Measurements from ENCODE around the gene SULT1A2.
"Not testable (repeated sequence)": the region's sequence is repeated elsewhere in the genome, so short reads cannot be mapped to it uniquely, and the experiment has no call there.

The SULT1A2 gene

DNA sequence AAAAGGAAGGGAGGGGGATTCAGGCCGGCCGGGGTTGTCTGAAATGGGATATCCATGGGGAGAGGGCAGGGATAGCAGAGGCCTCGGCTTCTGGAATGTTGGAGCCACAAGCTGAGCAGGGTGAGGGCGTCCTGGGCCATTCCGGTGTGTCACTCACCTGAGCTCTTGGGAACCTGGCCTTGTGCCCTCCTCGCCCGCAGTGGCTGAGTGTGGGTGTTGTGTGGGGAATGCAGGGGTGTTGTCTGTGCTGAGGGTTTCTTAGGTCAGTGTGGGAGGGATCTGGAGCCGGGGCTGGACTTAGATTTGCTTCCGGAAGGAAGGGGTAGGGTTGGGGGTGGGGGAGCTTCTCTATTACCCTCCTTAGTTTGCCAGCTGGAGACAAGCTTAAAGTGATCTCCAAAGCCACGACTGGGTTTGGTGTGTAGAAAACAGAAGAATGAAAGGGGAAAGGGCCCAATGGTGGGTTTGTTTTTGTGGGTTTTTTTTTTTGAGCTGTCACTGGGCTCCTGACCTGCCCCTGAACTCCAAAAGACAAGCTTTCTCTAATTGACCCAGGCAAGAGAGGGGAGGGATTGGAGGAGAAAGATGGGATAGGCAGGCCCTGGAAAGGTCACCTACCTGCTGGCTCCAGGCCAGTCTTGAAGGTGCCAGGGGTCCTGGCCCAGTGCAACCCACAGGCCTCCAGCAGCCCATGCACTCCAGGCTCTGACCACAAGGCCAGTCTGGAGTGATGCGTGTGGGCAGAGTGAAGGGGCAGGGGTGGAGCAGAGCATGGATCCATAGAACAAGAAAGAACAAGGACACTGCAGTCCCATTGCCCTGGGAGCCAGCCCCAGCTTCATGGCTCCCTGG is at the start of gene SULT1A2:
Gene SULT1A2 (minus strand): TSS at position 211 of the 852 bp plus-strand sequence. CDS start 1,120 bp downstream, outside the sequence.
- H3K4me3 ChIP-seq (ENCODE audit: low read length), result no peak within 1 kb of the TSS
- H3K27ac ChIP-seq (ENCODE audit: low read length), result no peak within 1 kb of the TSS
- no peaks in the 10 kb centered on the region for H3K27me3 ChIP-seq (ENCODE audit: control insufficient read depth, insufficient read depth, low read length)
- DNase-seq (ENCODE audit: low read depth, low spot score), result no peak
- H3K36me3 ChIP-seq (ENCODE audit: control insufficient read depth, insufficient read depth, low read length), result no peaks in the 10 kb centered on the region
- no peaks in the 10 kb centered on the region for H3K9me3 ChIP-seq (ENCODE audit: control insufficient read depth, insufficient read depth, low read length)
- peaks cover 5% of the 10 kb centered on the region; the same call in 1 of the 2 replicates for H3K4me1 ChIP-seq (ENCODE audit: control insufficient read depth, insufficient read depth, low read length)
- no CpG with 5 or more reads among the region's 11 CpGs for WGBS (ENCODE audit: insufficient coverage, insufficient read length)

DNA sequence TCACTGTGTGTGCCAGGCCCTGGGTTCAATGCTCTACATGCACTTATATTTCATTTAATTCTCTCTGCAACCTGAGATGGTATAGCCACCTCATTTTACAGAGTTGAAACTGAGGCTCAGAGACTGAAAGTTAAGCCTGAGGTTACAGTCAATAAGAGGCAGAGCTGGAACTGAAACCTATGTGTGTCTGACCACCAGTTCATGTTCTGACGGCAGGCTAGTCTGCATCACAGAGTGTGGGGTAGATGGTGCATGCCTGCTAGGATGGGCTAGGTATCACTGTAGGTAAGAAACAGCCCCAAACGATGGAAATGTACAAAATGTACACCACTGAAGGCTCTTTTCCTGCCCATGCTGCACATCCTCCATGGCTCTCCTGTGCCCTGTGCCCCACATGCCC is 43.1 kb upstream of the SULT1A2 start:
- not testable (repeated sequence) for H3K9me3 ChIP-seq (ENCODE audit: control insufficient read depth, insufficient read depth, low read length)

DNA sequence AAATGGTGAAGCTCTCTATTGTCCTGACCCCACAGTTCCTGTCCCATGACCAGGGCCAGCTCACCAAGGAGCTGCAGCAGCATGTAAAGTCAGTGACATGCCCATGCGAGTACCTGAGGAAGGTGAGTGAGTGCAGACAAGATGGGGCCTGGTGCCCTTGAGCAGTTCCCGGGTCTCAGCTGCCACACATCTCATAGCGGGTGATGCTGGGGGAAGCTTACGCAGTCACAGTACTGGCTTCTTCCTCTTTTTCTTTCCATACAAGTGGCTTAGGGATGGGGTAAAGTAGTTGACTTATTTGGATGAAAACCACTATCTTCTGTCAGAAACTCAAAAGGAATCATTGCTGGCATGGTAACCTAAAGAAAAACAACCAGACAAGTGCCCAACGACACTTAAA is 41.5 kb upstream of the SULT1A2 start:
- not testable (repeated sequence) for H3K27ac ChIP-seq (ENCODE audit: low read length); H3K4me3 ChIP-seq (ENCODE audit: low read length); H3K4me1 ChIP-seq (ENCODE audit: control insufficient read depth, insufficient read depth, low read length); H3K36me3 ChIP-seq (ENCODE audit: control insufficient read depth, insufficient read depth, low read length); H3K9me3 ChIP-seq (ENCODE audit: control insufficient read depth, insufficient read depth, low read length); DNase-seq (ENCODE audit: low read depth, low spot score); H3K27me3 ChIP-seq (ENCODE audit: control insufficient read depth, insufficient read depth, low read length)
- no CpG with 5 or more reads among the region's 5 CpGs for WGBS (ENCODE audit: insufficient coverage, insufficient read length)

More for the DNA sequence above, 43.1 kb upstream of the SULT1A2 start:
- not testable (repeated sequence) for H3K36me3 ChIP-seq (ENCODE audit: control insufficient read depth, insufficient read depth, low read length); H3K4me3 ChIP-seq (ENCODE audit: low read length); H3K27me3 ChIP-seq (ENCODE audit: control insufficient read depth, insufficient read depth, low read length); H3K27ac ChIP-seq (ENCODE audit: low read length); H3K4me1 ChIP-seq (ENCODE audit: control insufficient read depth, insufficient read depth, low read length); DNase-seq (ENCODE audit: low read depth, low spot score)
- no CpG with 5 or more reads among the region's 2 CpGs for WGBS (ENCODE audit: insufficient coverage, insufficient read length)

DNA sequence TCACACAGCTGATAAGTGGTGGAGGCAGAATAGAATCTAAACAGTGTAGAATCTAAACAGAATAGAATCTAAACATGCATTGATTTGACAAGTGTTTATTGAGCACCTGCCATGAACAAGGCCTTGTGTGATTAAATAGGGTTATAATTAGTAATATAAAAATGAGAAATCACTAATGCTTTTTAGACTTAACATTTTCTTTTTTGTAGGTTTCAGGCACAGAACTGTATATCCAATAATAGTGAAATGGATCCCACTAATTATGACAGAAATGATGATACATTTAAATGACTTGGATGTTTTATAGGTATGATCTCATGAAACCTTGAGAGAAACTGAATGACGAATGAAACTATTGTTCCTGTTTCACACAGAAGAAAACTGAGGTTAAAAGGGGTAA is 40.9 kb upstream of the SULT1A2 start, which contains the start of gene NPIPB8:
Gene NPIPB8 (plus strand): TSS at position 301 of the 400 bp plus-strand sequence. CDS start 296 bp downstream, outside the sequence.
- H3K36me3 ChIP-seq (ENCODE audit: control insufficient read depth, insufficient read depth, low read length); H3K9me3 ChIP-seq (ENCODE audit: control insufficient read depth, insufficient read depth, low read length); H3K4me3 ChIP-seq (ENCODE audit: low read length); DNase-seq (ENCODE audit: low read depth, low spot score); H3K27me3 ChIP-seq (ENCODE audit: control insufficient read depth, insufficient read depth, low read length); H3K27ac ChIP-seq (ENCODE audit: low read length); H3K4me1 ChIP-seq (ENCODE audit: control insufficient read depth, insufficient read depth, low read length): not testable (repeated sequence)
- no CpG with 5 or more reads among the region's 1 CpG for WGBS (ENCODE audit: insufficient coverage, insufficient read length)

DNA sequence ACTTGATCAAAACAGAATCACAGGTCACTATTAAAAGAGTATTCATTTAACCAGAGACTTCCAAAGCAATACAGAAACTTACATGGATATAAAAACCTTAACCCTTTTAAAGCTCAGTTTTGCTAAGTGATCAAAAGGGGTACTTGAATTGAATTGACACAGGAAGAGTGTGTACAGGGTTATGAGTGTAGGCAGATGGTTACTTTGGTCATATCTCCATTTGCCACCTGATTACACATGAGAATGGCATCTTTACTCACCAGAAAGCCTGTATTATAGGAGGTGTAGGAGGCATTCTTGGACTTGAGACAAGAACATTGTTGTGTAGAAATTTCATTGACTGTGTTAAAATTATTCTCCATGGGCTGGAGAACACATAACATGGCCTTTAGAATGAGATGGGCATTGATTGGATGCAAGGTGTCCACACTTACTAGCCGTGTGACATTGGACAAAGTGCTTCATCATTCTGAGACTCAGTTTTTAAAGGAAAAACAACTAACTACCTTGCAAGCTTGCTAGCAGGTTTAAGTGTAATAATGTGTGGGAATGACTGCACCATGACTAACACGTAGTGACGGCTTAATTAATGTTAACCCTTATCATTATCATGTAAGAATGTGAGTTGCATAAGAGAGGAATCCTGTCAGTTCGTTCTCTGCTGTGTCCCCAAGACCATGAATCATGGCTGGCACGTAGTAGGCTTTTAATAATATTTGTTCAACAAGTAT is 39.4 kb upstream of the SULT1A2 start:
- no CpG with 5 or more reads among the region's 5 CpGs for WGBS (ENCODE audit: insufficient coverage, insufficient read length)
- H3K36me3 ChIP-seq (ENCODE audit: control insufficient read depth, insufficient read depth, low read length); H3K4me1 ChIP-seq (ENCODE audit: control insufficient read depth, insufficient read depth, low read length); DNase-seq (ENCODE audit: low read depth, low spot score); H3K27me3 ChIP-seq (ENCODE audit: control insufficient read depth, insufficient read depth, low read length); H3K9me3 ChIP-seq (ENCODE audit: control insufficient read depth, insufficient read depth, low read length); H3K4me3 ChIP-seq (ENCODE audit: low read length); H3K27ac ChIP-seq (ENCODE audit: low read length): not testable (repeated sequence)

DNA sequence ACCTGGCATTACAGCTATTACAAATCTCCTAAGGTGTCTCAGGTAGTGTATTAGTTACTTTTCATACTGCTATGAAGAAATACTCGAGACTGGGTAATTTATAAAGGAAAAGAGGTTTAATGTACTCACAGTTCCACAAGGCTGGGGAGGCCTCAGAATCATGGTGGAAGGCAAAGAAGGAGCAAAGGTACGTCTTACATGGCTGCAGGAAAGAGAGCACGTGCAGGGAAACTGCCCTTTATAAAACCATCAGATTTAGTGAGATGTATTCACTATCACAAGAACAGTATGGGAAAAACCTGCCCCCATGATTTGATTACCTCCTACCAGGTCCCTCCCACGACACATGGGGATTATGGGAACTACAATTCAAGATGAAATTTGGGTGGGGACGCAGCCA is 34.1 kb upstream of the SULT1A2 start:
- WGBS (ENCODE audit: insufficient coverage, insufficient read length), result no CpG with 5 or more reads among the region's 5 CpGs
- not testable (repeated sequence) for H3K27me3 ChIP-seq (ENCODE audit: control insufficient read depth, insufficient read depth, low read length); H3K9me3 ChIP-seq (ENCODE audit: control insufficient read depth, insufficient read depth, low read length); H3K36me3 ChIP-seq (ENCODE audit: control insufficient read depth, insufficient read depth, low read length); H3K27ac ChIP-seq (ENCODE audit: low read length); H3K4me3 ChIP-seq (ENCODE audit: low read length); H3K4me1 ChIP-seq (ENCODE audit: control insufficient read depth, insufficient read depth, low read length); DNase-seq (ENCODE audit: low read depth, low spot score)

DNA sequence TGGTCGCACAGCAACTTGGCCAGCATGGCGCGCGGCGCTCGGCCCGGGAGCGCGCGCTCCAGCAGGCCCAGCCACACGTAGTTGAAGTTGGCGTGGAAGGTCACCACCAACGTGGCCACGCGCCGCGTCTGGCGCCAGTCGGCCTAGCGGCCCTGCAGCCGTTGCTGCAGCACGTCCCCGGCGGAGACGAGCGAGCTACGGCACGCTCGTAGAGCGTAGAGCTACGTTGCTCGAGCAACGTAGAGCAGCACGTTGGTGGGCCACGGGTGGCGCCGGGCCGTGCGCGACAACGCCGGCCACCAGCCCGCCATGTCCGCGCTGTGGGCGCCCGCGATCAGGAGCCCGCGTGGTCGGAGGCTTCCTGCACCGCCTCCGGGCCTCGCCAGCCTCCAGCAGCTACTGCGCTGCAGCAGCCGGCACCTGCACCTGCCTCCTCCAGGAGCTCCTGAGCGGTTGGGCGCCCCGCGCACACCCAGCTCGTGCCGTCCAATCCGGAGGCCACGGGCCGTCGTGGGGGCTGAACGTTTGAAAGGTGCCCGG is 26.4 kb upstream of the SULT1A2 start:
- Histone ChIP-seq H3K27ac (ENCODE audit: low read length) (no peak overlapping the region), H3K4me3 (ENCODE audit: low read length) (no peak overlapping the region), H3K36me3 (ENCODE audit: control insufficient read depth, insufficient read depth, low read length) (no peaks in the 10 kb centered on the region), H3K27me3 (ENCODE audit: control insufficient read depth, insufficient read depth, low read length) (no peaks in the 10 kb centered on the region), H3K4me1 (ENCODE audit: control insufficient read depth, insufficient read depth, low read length) (no peaks in the 10 kb centered on the region; the same call in 1 of the 2 replicates), H3K9me3 (ENCODE audit: control insufficient read depth, insufficient read depth, low read length) (no peaks in the 10 kb centered on the region)
- no peak for DNase-seq (ENCODE audit: low read depth, low spot score)
- WGBS (ENCODE audit: insufficient coverage, insufficient read length), result no CpG with 5 or more reads among the region's 68 CpGs

DNA sequence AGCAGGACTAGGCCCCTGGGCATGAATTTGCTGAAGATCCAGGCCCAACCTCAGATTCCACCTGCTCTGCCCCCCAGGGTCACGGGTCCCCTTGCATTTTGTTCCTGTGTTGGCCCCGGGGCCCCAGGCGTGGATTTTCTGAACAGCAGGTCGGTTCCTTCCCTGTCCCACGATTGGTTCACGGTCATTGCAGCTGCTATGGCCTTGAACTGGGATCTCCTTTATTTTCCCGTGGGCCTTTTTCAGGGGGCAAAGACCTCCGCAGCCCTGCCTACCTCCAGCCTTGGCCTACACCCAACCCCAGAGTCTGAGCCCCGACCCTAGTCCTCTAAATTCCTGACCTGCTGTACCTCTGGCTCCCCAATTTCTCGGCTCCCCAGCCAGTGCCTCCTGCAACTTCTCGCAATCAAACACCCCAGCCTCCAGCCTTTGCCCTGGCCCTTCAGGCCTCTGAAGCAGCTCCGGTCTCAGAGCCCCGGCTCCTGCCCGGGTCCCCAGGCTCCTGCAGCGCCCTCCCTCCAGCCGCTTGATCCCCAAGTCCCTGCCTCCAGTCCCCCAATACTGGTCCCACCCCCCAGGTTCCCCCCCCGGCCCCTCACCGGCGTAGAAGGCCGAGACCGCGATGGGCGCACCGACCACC is 25.8 kb upstream of the SULT1A2 start:
- not testable (repeated sequence) for H3K27ac ChIP-seq (ENCODE audit: low read length); DNase-seq (ENCODE audit: low read depth, low spot score)
- WGBS (ENCODE audit: insufficient coverage, insufficient read length), result no CpG with 5 or more reads among the region's 24 CpGs

DNA sequence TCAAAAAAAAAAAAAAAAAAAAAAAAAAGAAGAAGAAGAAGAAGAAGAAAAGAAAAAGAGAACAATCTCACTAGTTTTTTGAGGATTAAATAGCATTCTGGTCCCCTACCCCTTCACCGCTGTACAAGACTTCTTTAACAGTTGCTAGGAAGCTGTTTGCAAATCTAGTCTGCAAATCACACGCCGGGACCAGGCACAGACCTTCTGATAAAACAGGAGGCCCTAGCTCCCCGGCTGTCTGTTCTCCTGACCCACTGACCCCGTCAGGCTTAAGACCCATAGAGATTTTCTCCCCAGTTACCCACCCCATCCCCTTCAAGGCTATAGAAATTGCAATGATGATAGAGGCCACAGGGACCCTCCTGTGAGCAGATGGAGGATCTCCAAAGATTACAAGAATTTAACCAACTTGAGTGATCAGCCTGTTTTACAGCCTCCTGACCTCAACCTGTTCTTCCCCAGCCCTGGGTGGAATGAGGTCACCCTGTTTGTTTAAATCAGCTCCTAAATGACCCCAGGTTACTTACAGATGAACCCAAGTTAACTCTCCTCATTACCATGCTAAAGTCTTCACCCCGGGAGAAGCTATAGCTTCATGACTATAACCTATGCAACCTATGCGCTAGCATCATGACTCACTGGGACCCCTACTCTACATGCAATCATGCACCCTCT is 24.8 kb upstream of the SULT1A2 start:
- Histone ChIP-seq H3K36me3 (ENCODE audit: control insufficient read depth, insufficient read depth, low read length) (no peaks in the 10 kb centered on the region), H3K4me1 (ENCODE audit: control insufficient read depth, insufficient read depth, low read length) (no peaks in the 10 kb centered on the region; the same call in 1 of the 2 replicates), H3K9me3 (ENCODE audit: control insufficient read depth, insufficient read depth, low read length) (no peaks in the 10 kb centered on the region), H3K4me3 (ENCODE audit: low read length) (no peak overlapping the region), H3K27me3 (ENCODE audit: control insufficient read depth, insufficient read depth, low read length) (no peaks in the 10 kb centered on the region), H3K27ac (ENCODE audit: low read length) (no peak overlapping the region)
- DNase-seq (ENCODE audit: low read depth, low spot score), result no peak
- WGBS (ENCODE audit: insufficient coverage, insufficient read length), result no CpG with 5 or more reads among the region's 7 CpGs

More for the DNA sequence above, 25.8 kb upstream of the SULT1A2 start:
- not testable (repeated sequence) for H3K4me3 ChIP-seq (ENCODE audit: low read length); H3K27me3 ChIP-seq (ENCODE audit: control insufficient read depth, insufficient read depth, low read length); H3K4me1 ChIP-seq (ENCODE audit: control insufficient read depth, insufficient read depth, low read length); H3K36me3 ChIP-seq (ENCODE audit: control insufficient read depth, insufficient read depth, low read length); H3K9me3 ChIP-seq (ENCODE audit: control insufficient read depth, insufficient read depth, low read length)

DNA sequence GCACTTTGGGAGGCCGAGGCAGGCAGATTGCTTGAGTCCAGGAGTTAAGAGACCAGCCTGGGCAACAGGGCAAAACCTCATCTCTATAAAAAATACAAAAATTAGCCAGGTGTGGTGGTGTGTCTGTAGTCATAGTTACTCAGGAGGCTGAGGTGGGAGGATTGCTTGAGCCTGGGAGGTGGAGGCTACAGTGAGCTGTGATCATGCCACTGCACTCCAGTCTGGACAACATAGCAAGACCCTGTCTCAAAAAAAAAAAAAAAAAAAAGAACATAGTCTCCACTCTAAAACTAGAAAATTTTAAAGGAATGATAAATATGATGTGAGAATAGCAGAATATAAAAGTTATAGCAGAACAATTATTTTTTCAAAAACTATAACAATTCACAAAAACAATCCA is 23.5 kb upstream of the SULT1A2 start:
- not testable (repeated sequence) for H3K27ac ChIP-seq (ENCODE audit: low read length); H3K4me3 ChIP-seq (ENCODE audit: low read length); H3K9me3 ChIP-seq (ENCODE audit: control insufficient read depth, insufficient read depth, low read length); H3K27me3 ChIP-seq (ENCODE audit: control insufficient read depth, insufficient read depth, low read length); H3K36me3 ChIP-seq (ENCODE audit: control insufficient read depth, insufficient read depth, low read length); H3K4me1 ChIP-seq (ENCODE audit: control insufficient read depth, insufficient read depth, low read length); DNase-seq (ENCODE audit: low read depth, low spot score)
- WGBS (ENCODE audit: insufficient coverage, insufficient read length), result no CpG with 5 or more reads among the region's 1 CpG
